ENCODE measurements around the gene SGO2. TPM values are rescaled to one million over a fixed set of nuclear protein-coding genes. Genes with fewer than 3 reads are reported as not detected.

Gene SGO2
- total RNA-seq, 2 experiments from 2014 or later: 50.2 to 58.4 TPM

DNA sequence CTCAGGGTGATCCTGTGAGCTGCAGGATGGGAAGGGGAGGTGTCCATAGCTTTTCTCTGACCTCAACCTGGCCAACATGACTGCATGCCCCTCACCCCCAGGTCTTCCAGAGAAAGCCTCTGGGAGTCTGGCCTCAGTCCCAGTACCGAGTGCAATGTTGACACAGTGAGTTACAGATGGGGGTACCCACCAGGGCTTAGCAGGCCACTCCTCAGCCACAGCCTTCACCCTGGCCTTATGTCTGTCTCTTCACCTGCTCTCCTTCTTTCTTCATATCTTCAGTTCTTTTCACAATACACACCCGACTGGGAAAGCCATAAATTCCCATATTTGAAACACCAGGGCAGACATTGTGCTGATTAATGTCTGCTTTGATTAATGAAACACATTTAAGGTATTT, 93.3 kb downstream of the SGO2 start:
- H3K4me3 Mint-ChIP-seq: no peak overlapping the region
- H3K27me3 Mint-ChIP-seq: peaks cover 2% of the 10 kb centered on the region
- CTCF ChIA-PET: no interaction called here
- H3K4me1 Mint-ChIP-seq (ENCODE audit: low read depth): peaks cover 10% of the 10 kb centered on the region
- DNase-seq: no peak
- TF ChIP-seq, protein P1, sequence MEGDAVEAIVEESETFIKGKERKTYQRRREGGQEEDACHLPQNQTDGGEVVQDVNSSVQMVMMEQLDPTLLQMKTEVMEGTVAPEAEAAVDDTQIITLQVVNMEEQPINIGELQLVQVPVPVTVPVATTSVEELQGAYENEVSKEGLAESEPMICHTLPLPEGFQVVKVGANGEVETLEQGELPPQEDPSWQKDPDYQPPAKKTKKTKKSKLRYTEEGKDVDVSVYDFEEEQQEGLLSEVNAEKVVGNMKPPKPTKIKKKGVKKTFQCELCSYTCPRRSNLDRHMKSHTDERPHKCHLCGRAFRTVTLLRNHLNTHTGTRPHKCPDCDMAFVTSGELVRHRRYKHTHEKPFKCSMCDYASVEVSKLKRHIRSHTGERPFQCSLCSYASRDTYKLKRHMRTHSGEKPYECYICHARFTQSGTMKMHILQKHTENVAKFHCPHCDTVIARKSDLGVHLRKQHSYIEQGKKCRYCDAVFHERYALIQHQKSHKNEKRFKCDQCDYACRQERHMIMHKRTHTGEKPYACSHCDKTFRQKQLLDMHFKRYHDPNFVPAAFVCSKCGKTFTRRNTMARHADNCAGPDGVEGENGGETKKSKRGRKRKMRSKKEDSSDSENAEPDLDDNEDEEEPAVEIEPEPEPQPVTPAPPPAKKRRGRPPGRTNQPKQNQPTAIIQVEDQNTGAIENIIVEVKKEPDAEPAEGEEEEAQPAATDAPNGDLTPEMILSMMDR (IDR thresholded peaks at IDR 0.05): no peak
- no peaks in the 10 kb centered on the region for H3K9me3 Mint-ChIP-seq
- ATAC-seq: no peak
- no peak overlapping the region for H3K27ac Mint-ChIP-seq
- intact Hi-C loops (cut with micrococcal nuclease): no loop called here
- POLR2A ChIA-PET: interaction anchor here (0.6 kb wide), 1 partner anchor 99 kb away, joined by 3 read pairs; no protein-coding TSS in a partner anchor
- no peaks in the 10 kb centered on the region for H3K36me3 Mint-ChIP-seq (ENCODE audit: low read depth)

DNA sequence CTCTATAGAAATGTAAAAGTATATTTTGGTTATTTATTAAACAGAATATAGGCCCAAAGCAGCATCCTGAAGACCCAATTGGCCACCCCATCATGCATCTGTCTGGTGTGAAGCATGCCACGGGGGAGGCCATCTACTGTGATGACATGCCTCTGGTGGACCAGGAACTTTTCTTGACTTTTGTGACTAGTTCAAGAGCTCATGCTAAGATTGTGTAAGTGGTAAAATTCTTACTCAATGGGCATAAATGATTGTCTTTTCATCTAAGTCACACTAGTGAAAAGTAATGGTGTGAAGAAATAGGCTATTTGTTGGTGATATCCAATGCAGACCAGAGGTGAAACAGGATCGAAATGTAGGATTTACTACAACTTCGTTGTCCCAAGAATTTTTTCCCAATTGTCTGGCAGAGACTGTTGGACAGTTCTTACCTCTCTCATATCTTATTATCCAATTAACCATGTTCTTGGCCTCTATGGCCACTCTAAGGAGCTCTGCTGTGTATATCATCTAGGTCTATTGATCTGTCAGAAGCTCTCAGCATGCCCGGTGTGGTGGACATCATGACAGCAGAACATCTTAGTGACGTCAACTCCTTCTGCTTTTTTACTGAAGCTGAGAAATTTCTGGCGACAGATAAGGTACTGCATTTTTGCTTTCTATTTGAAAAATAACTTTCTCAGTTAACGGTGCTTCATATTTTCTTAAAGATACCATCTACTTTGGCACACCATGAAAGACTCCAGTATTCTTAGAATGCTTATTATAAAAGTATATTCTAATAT, 94.8 kb downstream of the SGO2 start:
- Mint-ChIP-seq H3K27ac (no peak overlapping the region), H3K36me3 (ENCODE audit: low read depth) (no peaks in the 10 kb centered on the region), H3K4me1 (ENCODE audit: low read depth) (peaks cover 10% of the 10 kb centered on the region), H3K4me3 (no peak overlapping the region), H3K9me3 (no peaks in the 10 kb centered on the region), H3K27me3 (peaks cover 3% of the 10 kb centered on the region)
- DNase-seq: no peak
- ATAC-seq: no peak
- POLR2A ChIA-PET: no interaction called here
- intact Hi-C loops (cut with micrococcal nuclease): no loop called here
- TF ChIP-seq, protein P1 (IDR thresholded peaks at IDR 0.05): no peak
- CTCF ChIA-PET: no interaction called here

DNA sequence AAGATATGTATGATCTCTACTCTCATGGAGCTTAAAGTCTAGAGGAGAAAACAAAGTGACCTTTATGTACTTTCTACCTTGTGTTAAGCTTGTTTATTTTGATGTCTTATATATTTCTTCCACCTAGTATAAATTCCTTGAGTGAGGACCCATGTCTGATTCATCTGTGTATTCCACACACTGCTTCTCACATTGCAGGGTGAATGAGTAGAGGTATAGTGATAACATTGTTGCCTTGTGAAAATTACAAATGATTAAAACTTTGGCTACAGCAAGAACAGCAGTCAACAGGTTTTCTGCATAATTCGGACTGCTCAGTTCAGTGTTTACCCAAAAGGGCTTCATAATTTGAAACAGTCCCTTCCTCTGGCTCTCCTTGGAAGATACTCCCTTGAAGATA, 96.1 kb downstream of the SGO2 start:
- intact Hi-C loops (cut with micrococcal nuclease): no loop called here
- Mint-ChIP-seq H3K36me3 (ENCODE audit: low read depth) (no peaks in the 10 kb centered on the region), H3K27ac (no peak overlapping the region), H3K4me1 (ENCODE audit: low read depth) (peaks cover 10% of the 10 kb centered on the region), H3K9me3 (no peaks in the 10 kb centered on the region), H3K27me3 (peaks cover 3% of the 10 kb centered on the region), H3K4me3 (no peak overlapping the region)
- TF ChIP-seq, protein P1 (IDR thresholded peaks at IDR 0.05): no peak
- POLR2A ChIA-PET: no interaction called here
- CTCF ChIA-PET: interaction anchor here (1.3 kb wide), 1 partner anchor 10 kb away, joined by 4 read pairs; no protein-coding TSS in a partner anchor
- ATAC-seq (no peak), DNase-seq (no peak)

- H3K27ac Mint-ChIP-seq: no peak overlapping the region
- no peaks in the 10 kb centered on the region for H3K9me3 Mint-ChIP-seq
- TF ChIP-seq, protein P1 (IDR thresholded peaks at IDR 0.05): no peak
- H3K27me3 Mint-ChIP-seq: peaks cover 3% of the 10 kb centered on the region
- no peak for DNase-seq
- no peak overlapping the region for H3K4me3 Mint-ChIP-seq
- no peaks in the 10 kb centered on the region for H3K4me1 Mint-ChIP-seq (ENCODE audit: low read depth)
- CTCF ChIA-PET: no interaction called here
- H3K36me3 Mint-ChIP-seq (ENCODE audit: low read depth): no peaks in the 10 kb centered on the region
- no peak for ATAC-seq
- intact Hi-C loops (cut with micrococcal nuclease): no loop called here
- POLR2A ChIA-PET: no interaction called here
These were observed 98.0 kb downstream of the SGO2 start for GRCh38 chr2:200624026-200624425.

DNA sequence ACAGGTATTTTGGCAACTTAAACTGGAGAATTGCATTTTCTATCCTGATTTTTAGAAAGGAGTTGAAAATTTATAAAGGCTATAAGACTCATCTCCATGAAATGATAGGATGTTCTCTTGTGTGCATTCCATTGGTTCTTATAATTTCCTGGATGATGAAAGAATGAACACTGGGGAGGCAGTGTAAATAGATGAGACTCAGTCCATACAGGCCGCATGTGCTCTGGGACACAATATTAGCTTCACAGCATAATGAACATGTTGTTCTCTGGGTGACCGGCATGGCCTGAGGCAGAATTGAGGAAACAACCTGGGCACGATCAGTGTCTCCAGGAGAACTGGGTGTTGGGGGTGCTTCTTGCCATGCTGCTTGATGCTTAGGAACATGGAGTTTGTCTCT, 98.7 kb downstream of the SGO2 start:
- ATAC-seq (no peak), DNase-seq (no peak)
- H3K9me3 Mint-ChIP-seq: no peaks in the 10 kb centered on the region
- H3K4me3 Mint-ChIP-seq: no peak overlapping the region
- intact Hi-C loops (cut with micrococcal nuclease): no loop called here
- CTCF ChIA-PET: no interaction called here
- no peaks in the 10 kb centered on the region for H3K36me3 Mint-ChIP-seq (ENCODE audit: low read depth)
- TF ChIP-seq, protein P1 (IDR thresholded peaks at IDR 0.05): no peak
- H3K4me1 Mint-ChIP-seq (ENCODE audit: low read depth): no peaks in the 10 kb centered on the region
- POLR2A ChIA-PET: no interaction called here
- no peak overlapping the region for H3K27ac Mint-ChIP-seq
- H3K27me3 Mint-ChIP-seq: peaks cover 7% of the 10 kb centered on the region
